Measurements from ENCODE around the gene PAF1.
A peak's percentile ranks its signal among the peaks of the same experiment; 100 is the strongest.

PAF1 gene

DNA sequence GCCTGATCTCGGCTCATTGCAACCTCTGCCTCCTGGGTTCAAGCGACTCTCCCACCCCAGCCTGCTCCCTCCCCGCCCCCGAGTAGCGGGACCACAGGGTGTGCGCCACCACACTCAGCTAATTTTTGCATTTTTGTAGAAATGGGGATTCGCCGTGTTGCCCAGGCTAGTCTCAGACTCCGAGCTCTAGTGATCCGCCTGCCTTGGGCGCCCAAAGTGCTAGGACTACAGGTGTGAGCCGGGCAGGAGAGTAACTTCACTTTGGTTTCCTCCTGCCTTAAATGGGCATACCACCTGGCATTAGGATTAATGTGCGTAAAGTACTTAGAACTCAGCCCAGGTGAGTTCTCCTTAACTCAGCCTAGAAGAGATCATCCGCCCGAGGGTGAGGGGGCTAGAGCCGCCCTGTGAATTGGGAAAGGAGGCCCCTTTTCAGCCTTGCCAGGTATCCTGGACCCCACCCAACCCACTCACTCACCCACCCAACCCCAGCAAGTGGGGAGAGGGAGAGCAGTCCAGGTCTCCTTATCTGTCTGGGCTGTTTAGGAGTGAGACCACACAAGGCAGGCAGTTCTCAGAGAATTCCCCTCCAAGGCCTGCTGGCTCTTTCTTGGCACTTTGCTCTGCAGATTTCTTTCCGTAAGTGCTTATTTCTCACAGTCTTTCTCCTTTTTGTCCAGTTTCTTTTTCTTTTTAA, 14.5 kb upstream of the PAF1 start:
- DNase-seq (ENCODE audit: low spot score): no peak

- peak; percentile 89 for DNase-seq (ENCODE audit: low spot score)
Measured at GRCh38 chr19:39403331-39404312, 12.7 kb upstream of the PAF1 start.

DNA sequence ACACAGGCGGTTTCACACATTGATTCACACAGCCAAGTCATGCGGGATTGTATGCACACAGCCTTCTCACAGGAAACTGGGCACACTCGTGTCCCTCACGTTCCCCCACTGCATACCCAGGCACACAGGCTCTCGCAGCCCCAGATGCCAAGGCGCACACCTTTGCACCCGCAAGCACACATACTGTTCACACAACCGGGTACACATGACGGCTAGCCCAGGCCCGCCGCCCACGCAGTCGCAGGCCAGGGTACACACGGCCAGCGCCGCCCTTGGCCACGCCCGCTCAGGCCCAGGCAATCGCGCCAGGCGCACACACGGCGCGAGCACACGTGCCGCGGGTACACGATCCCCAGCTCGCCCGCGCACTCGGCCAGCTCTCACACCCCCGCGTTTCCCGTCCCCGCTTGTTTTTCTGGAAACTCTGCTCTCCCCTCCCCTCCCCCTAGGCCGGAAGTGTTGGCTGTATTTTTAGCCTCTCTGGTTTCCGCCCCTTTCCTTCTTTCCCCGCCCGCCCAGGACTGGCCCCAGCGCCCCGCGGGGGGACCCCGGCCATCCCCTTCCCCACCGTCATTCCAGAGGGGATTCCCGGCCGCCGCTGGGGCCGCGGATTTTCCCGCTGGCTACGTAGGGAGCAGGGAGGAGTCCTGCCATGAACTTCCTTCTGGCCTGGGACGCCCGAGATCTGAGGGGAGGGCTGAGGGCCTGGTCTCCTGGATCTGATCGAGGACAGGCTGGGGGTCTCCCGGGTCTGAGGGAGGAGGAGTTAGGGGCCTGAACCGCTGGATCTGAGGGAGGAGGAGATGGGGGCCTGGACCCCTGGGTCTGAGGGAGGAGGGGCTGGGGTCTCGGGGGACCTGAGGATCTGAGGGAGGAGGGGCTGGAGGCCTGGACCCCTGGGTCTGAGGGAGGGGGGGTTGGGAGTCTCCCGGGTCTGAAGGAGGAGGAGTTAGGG, 11.7 kb upstream of the PAF1 start:
- peak; percentile 81 for DNase-seq (ENCODE audit: low spot score)

GRCh38 chr19:39401549-39402345, 10.8 kb upstream of the PAF1 start:
- no peak for DNase-seq (ENCODE audit: low spot score)

DNA sequence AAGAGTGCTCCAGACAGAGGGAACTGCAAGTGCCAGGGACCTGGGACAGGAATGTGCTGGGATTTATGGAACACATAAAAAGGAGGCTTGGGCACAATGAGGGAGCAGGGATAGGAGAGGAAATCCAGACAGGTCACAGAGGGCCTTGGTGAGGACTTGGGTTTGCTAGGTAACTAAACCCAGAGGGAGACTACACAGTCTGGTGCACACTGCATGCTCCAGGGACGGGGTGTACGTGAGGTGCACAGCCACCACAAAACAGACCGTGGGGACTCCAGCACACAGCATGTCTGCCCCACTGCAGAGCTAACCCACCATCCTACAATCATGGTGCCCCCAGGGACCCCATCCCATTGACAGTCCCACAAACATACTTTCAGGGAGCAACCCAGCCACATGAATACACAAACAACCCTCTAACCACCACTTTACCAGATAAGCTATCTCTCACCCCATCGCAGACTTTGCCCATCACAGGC, 10.2 kb upstream of the PAF1 start:
- no peak for DNase-seq (ENCODE audit: low spot score)

- no peak for DNase-seq (ENCODE audit: low spot score)
Measured at GRCh38 chr19:39400061-39400460, 9.2 kb upstream of the PAF1 start.

GRCh38 chr19:39399668-39400050, 8.8 kb upstream of the PAF1 start:
- no peak for DNase-seq (ENCODE audit: low spot score)

GRCh38 chr19:39398297-39398864, 7.5 kb upstream of the PAF1 start:
- DNase-seq (ENCODE audit: low spot score): peak; percentile 84

DNA sequence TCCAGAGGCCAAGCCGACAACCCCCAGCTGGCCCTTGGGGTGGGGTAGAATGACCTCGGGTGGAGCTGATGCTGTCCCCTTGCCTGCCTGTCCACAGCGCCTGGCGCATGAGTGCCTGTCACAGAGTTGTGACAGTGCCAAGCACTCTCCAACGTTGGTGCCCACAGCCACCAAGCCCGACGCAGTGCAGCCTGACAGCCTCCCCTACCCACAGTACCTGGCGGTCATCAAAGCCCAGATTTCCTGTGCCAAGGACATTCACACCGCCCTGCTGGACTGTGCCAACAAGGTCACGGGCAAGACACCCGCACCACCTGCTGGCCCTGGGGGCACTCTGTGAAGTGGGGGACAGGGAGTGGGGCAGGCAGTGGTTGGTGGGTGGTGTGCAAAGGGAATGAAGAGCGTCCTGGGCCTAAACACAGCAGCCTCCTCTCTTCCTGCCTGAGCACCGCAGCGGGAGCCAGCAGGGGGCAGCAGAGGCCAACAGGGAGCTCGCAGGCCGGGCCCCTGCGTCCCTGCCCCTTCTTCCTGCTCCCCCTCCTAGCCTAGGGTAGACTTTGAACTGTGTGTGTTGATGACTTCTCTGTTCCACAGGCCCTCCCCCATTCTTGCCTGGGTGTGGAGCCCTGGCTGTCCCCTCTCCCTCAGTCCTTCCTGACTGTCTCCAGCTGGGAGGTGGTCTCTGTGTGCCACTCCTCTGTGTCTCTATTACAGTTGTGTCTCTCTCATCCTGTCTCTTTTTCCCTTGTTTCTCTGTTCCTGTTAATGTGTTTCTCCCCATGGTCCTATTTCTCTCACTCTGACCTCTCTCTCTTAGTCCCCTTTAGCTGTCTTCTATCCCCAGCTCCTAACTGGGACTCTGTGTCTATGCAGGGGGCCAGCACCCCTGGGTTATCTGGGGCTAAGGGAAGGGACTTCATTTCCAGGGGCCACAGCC, 6.7 kb upstream of the PAF1 start:
- DNase-seq (ENCODE audit: low spot score): peak; percentile 89

GRCh38 chr19:39390451-39390750, 505 bp downstream of the PAF1 start:
- no peak for DNase-seq (ENCODE audit: low spot score)

DNA sequence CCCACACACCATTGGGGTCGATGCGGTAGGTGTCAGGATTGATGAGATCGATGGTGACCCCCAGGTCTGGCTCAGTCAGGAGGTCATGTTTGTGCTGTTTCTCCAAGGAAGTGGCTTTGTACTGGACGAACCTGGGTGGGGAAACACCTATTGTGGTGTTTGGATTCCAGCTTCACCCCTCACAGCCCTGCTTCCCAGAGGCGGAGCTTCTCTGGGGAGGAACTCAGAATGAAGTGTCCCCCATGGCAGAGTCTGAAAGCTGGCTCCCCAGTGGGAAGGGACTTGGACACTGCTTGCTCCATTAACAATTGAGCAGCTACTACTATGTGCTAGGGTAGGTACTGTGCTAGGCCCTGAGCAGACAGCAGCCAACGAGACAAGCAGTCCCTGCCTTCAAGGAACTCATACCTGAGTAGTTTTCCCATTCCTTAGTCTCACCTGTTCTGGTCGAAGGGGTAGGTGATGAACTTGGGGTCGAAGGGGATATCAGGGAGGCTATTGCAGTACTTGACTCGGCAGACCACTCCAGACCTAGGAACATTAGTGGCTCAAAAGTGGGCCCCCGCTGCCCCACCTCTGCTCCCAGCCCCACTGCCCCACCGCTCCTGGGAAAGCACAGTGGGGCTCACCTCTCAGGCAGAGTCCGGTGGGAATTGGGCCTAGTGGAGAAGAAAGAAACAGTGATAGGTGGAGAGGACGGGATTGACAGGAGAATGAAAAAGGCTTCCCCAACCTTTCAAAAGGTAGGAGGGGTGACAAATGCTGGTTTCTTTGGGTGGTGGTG, 1.1 kb downstream of the PAF1 start:
- no peak for DNase-seq (ENCODE audit: low spot score)

- no peak for DNase-seq (ENCODE audit: low spot score)
Measured at GRCh38 chr19:39388657-39389056, 2.2 kb downstream of the PAF1 start.

- DNase-seq (ENCODE audit: low spot score): no peak
Measured at GRCh38 chr19:39386557-39386956, 4.3 kb downstream of the PAF1 start.

- DNase-seq (ENCODE audit: low spot score): no peak
Measured at GRCh38 chr19:39385629-39386411, 5.1 kb downstream of the PAF1 start.

GRCh38 chr19:39384839-39385568, 5.9 kb downstream of the PAF1 start:
- DNase-seq (ENCODE audit: low spot score): no peak

DNA sequence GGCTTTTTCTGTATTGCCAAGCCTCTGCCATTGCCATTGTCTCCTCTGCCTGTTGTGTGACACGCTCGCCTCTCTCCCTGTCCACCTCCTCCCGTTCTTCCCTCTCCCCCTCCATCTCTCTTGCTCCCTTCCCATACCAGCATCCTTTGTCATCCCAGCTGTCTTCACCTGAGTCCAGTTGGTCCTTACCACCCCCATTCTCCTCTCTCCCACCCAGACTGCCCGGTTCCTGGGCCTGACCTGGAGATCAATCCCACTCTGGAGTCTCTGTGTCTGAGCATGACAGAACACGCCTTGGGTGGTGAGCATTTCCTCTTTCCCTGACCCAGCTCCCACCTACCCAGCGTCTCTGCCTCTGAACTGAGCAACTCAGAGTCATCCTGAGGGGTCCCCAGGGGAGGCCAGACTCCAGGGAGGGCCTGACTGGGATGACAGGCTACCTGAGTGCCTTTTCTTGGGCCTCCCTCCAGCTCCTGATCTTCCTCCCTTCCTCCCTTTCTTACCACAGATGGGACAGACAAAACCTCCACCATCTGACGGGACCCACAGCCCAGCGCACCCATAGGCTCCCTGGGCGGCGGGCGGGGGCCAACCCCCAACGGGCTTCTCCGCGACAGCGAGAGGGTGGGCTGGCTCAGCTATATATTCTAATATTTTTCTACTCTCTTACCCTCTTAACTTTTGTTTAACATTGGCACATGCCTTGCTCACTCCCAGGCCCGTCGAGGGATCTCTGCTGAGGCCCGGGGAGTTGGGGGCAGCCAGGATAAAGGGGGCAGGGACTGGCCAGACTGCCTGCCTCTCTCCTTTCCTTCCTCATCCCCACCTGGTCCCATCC, 7.7 kb downstream of the PAF1 start:
- no peak for DNase-seq (ENCODE audit: low spot score)

Measured in AG20443 (cell line).